ENCODE results near the gene CNTFR.
"Not testable (repeated sequence)": the region's sequence is repeated elsewhere in the genome, so short reads cannot be mapped to it uniquely, and the experiment has no call there.

The CNTFR gene

GRCh38 chr9:34553511-34554021 lies 36.0 kb downstream of the CNTFR start:
- no peak for DNase-seq (ENCODE audit: low read depth)

- no peak for DNase-seq (ENCODE audit: low read depth)
Measured at GRCh38 chr9:34552986-34553385, 36.5 kb downstream of the CNTFR start.

DNA sequence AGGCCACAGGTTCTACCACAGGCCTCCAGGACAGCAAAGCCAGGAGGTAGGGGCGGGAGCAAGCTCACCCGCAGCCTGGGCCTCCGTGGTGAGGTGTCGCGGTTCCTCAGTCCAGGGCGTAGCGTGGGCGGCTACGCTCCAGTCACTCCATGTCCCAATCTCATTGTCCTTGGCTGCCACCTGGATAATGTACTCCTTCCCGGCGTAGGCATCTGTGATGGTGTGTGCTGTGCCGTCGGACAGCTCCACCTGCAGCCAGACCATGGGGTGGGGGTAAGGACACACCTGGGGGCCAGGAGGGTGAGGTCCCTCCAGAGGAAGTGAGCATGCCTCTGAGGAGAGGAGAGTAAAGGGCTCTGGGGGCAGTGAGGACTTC lies 36.9 kb downstream of the CNTFR start:
- DNase-seq (ENCODE audit: low read depth) = no peak

DNA sequence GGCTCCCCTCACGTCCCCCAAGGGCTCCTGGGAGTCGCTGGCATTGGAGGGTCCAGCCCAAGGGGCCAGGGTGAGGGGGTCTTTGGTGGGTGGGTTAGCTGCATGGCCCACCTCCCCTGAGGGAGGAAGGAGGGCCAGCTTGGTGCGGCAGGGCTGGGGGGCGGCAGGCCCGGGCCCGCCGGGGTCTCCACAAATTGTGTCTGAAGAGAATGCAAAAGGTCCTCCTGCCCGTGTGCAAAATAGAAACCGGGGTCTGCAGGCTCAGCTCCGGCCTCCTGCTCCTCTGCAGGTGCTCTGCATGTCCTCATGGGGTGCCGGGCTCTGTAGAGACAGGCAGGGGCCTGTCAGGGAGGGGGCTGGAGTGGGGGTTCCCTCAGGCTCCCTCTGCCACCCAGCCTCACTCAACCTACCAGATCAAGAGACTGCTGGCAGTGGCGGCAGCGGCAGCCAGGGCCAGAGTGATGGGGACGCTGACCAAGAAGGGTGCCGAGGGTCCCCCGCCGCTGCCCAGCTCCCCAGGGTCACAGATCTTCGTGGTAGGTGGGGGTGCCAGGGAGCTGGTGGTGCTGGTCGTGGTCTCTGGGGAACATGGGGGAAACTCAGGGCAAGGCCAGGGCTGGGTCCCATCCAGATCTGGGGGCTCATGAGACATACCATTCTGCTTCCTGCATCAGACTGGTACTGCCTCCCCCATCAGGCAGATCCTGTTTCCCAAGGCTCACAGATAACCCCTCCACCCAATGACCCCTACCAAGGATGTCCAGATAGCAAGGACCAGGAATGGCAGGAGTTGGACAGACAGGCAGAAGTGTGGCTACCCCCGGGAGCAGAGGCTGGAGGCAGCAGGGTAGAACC lies 37.5 kb downstream of the CNTFR start:
- no peak for DNase-seq (ENCODE audit: low read depth)

- no peak for DNase-seq (ENCODE audit: low read depth)
Measured at GRCh38 chr9:34550681-34551270, 38.7 kb downstream of the CNTFR start.

- DNase-seq (ENCODE audit: low read depth) = no peak
Measured at GRCh38 chr9:34550016-34550680, 39.4 kb downstream of the CNTFR start.

DNA sequence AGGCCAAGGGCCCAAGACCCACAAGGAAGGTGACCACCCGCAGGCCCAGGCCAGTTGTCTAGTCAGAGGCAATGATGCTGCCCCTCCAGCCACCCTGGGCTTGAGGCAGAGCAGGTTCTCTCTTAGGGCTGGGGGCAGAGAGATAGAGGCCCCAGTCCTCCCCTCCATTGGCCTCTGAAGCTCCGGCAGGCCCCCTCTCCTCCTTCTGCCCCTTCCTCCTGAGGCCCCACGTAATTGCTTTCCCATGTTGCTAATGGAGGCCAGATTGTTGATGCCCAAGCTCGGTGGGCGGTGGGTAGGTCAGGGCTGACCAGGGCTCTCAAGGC lies 40.2 kb downstream of the CNTFR start:
- DNase-seq (ENCODE audit: low read depth) = no peak

GRCh38 chr9:34547960-34548611 lies 41.4 kb downstream of the CNTFR start:
- DNase-seq (ENCODE audit: low read depth) = no peak

DNA sequence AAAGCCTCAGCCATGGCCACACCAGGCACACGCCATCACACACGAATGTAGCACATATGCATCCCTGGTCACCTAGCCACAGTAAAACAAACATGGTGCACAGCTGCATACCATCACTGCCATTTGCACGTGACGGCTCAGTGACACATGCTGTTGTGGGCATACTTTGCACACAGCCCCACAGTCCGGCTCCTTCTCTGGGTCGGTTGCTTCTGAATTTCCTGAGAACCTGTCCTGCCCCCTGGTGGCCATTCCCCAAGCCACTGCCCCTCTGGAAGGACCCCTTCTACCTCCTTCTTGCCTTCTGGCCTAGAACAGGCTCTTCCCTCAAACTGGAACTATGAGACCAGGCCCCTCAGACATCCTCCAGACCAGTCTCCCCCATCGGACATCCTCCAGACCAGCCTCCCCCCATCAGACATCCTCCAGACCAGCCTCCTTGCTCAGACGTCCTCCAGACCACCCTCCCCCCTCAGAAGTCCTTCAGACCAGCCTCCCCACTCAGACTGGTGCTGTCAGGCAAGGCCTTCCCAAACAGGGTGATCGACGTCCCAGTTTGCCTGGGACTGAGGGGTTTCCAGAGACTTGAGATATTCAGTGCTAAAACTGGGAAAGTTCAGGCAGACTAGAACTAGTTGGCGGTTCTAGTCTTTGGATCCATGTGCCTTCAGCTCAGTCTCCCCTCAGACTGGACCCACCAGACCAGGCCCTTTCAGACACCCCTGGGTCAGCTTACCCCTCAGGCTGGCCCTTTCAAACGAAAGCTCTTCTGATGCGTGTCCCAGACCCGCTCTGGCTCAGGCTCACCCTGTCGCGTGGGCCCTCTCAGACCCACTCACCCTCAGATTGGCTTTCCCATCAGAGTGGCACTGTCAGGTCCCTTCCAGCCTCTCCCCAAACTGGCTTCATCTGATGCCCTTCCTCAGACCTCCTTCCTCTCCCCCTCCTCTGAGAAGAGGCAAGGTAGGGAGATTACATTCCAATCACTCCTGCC lies 42.4 kb downstream of the CNTFR start:
- DNase-seq (ENCODE audit: low read depth) = peak; percentile 23

DNA sequence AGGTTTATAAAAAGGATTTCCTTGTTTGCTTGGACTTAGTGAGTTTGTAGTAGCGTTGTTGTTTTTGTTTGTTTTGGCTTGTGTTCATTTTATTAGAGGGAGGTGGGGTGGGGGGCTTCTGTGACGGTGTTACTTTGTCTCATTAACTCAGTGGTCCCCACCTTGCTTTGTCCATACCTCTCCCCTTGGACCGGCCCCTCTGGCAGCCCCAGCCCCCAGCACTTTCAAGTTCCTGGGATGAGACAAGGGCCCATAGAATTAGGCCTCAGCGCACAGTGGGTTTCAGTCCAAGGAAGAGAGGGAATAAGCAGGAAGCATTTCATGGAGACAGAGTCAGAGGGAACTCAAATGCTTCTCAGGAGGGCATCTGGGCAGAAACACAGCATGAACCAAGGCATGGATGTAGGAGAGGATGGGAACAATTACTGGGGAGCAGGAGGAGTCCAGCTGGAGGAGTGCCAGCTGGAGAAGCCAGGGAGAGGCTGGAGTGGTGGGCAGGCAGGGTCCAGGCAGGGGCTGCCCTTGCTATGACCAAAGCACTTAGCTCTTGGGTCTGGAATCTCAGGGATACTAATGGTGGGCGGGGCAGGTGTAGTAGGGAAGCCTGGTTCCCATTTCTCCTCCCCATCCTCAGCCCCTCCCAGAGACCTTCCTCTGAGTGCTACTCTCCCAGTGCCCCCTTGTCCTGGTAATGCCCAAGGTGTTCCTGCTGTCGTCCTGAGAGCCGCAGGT lies 43.3 kb downstream of the CNTFR start:
- no peak for DNase-seq (ENCODE audit: low read depth)

GRCh38 chr9:34545497-34545896 lies 44.0 kb downstream of the CNTFR start:
- no peak for DNase-seq (ENCODE audit: low read depth)

GRCh38 chr9:34544035-34544434 lies 45.5 kb downstream of the CNTFR start:
- DNase-seq (ENCODE audit: low read depth) = no peak

GRCh38 chr9:34541540-34541939 lies 48.0 kb downstream of the CNTFR start:
- no peak for DNase-seq (ENCODE audit: low read depth)

DNA sequence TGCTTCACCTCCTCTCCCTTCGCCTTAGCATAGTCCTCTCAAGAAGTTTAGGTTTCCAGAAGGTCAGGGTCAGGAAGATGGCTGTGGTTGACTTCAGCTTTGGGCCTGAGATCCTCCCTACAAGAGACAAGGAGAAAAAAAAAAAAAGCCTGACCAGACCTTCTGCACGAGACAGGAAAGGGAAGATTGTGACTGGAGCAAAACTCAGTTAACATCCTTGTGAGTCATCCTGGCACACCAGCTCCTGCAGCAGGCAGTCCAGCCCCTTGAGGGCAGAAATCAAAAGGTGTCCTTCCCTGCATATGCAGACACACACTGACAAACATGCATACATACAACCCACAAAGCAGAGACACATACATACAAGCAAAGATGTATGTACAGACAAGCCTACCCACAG lies 48.7 kb downstream of the CNTFR start:
- DNase-seq (ENCODE audit: low read depth) = no peak

- no peak for DNase-seq (ENCODE audit: low read depth)
Measured at GRCh38 chr9:34536685-34537084, 52.8 kb downstream of the CNTFR start.

DNA sequence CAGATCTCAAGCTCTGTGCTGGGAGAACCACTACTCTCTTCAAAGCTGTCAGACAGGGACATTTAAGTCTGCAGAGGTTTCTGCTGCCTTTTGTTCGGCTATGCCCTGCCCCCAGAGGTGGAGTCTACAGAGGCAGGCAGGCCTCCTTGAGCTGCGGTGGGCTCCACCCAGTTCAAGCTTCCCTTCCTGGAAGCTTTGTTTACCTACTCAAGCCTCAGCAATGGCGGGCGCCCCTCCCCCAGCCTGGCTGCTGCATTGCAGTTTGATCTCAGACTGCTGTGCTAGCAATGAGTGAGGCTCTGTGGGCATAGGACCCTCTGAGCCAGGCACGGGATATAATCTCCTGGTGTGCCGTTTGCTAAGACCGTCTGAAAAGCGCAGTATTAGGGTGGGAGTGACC lies 57.5 kb downstream of the CNTFR start:
- DNase-seq (ENCODE audit: low read depth) = not testable (repeated sequence)

- no peak for DNase-seq (ENCODE audit: low read depth)
Measured at GRCh38 chr9:34526026-34526425, 63.5 kb downstream of the CNTFR start.

DNA sequence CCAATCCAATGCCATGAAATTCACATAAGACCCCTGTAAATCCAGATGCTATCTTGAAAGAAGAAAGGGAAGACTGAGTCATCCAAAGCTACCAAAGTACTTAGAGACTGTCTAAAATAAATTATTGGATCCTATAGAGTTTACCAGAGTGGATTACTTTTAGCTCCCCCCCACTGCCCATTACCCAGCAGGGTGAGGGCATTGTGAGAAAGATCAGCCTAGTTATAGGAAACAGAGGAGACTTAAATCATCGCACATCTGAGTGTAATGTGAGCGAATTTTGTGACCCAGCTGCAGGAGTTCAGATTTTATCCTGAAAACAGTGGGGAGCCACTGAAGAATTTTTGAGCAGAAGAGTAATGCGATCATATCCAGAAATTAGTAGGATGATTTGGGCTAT lies 65.2 kb downstream of the CNTFR start:
- no peak for DNase-seq (ENCODE audit: low read depth)

- peak; percentile 72 for DNase-seq (ENCODE audit: low read depth)
Measured at GRCh38 chr9:34522971-34523797, 66.3 kb downstream of the CNTFR start, which contains the start of gene ENHO. Gene ENHO, minus strand, starts transcription at chr9:34522990. Its CDS starts 1,295 bp downstream, at chr9:34521695.
